A673 (cell line): ENCODE measurements around the gene RPTOR. TPM values are rescaled to one million over a fixed set of nuclear protein-coding genes. Genes with fewer than 3 reads are reported as not detected.
A peak's percentile ranks its signal among the peaks of the same experiment; 100 is the strongest.

ENCODE experiments used
- BruUV-seq: library from RNA; stranded (reverse); fragments of 400-500 nt; replicated peaks from 2 replicates; lab custom pipeline; 2021; lab: Mats Ljungman, UMichigan
- CTCF ChIA-PET: fragments of 300-600 bp; sonication (Branson Sonifier 250); formaldehyde crosslinking; loops from one replicate; lab custom pipeline; 2022; ENCODE audit warnings: antibody characterized with exemption; lab: Charles Lee
- POLR2A ChIA-PET: fragments of 300-600 bp; sonication (Branson Sonifier 250); formaldehyde crosslinking; loops from one replicate; lab custom pipeline; 2022; ENCODE audit warnings: antibody characterized with exemption; ENCODE audit not compliant: low non-redundant PET; lab: Charles Lee
- DNase-seq: peaks from one replicate; pipeline ENCODE4 v3.0.0-alpha.2; 2015; ENCODE audit warnings: low spot score
- H3K27ac ChIP-seq: fragments of 200-600 bp; sonication (generic); 2 replicates; pipeline ENCODE4 v1.5.1; 2016; ENCODE audit warnings: mixed run types, low read depth, mild to moderate bottlenecking, mixed read lengths, antibody characterized with exemption, low read length; ENCODE audit not compliant: poor library complexity, severe bottlenecking
- H3K27me3 ChIP-seq: fragments of 200-600 bp; sonication (generic); replicated peaks from 2 replicates; pipeline ENCODE4 v1.6.1; 2017; ENCODE audit warnings: mixed run types, low read depth, mild to moderate bottlenecking, mixed read lengths, antibody characterized with exemption, low read length; ENCODE audit not compliant: insufficient read depth, poor library complexity
- H3K36me3 ChIP-seq: fragments of 200-600 bp; sonication (generic); 2 replicates; pipeline ENCODE4 v1.6.1; 2016; ENCODE audit warnings: mixed run types, mild to moderate bottlenecking, mixed read lengths, antibody characterized with exemption, low read length; ENCODE audit not compliant: insufficient read depth, poor library complexity, severe bottlenecking
- H3K4me1 ChIP-seq: fragments of 200-600 bp; sonication (generic); 2 replicates; pipeline ENCODE4 v1.6.1; 2017; ENCODE audit warnings: mixed run types, mild to moderate bottlenecking, mixed read lengths, antibody characterized with exemption, low read length; ENCODE audit not compliant: insufficient read depth, poor library complexity, severe bottlenecking
- H3K4me3 ChIP-seq: fragments of 200-600 bp; sonication (generic); 2 replicates; pipeline ENCODE4 v1.5.1; 2016; ENCODE audit warnings: low read depth, mixed run types, mild to moderate bottlenecking, mixed read lengths, low read length; ENCODE audit not compliant: poor library complexity, severe bottlenecking
- H3K9me3 ChIP-seq: fragments of 200-600 bp; sonication (generic); 2 replicates; pipeline ENCODE4 v1.6.1; 2016; ENCODE audit warnings: mixed run types, low read depth, mild to moderate bottlenecking, mixed read lengths, antibody characterized with exemption, low read length; ENCODE audit not compliant: poor library complexity, severe bottlenecking
- CTCF ChIP-seq: fragments of 300-800, 200-600 bp; sonication (generic); conservative IDR thresholded peaks from 2 replicates; pipeline ENCODE4 v1.5.1; 2017; ENCODE audit warnings: low read depth, mild to moderate bottlenecking, antibody characterized with exemption, low read length, moderate library complexity, mixed read lengths
- EZH2 ChIP-seq: fragments of 200-600 bp; sonication (generic); IDR thresholded peaks from 2 replicates; pipeline ENCODE4 v1.6.1; 2017; ENCODE audit warnings: borderline replicate concordance, low read depth, mild to moderate bottlenecking, mixed read lengths, antibody characterized with exemption, low read length; ENCODE audit not compliant: poor library complexity, severe bottlenecking
- intact Hi-C: fragments of 100-400 bp; cut with micrococcal nuclease; formaldehyde crosslinking; loops from one replicate; pipeline ENCODE4 v1.10.0; 2022; ENCODE audit not compliant: unreplicated experiment
- total RNA-seq: library from RNA; stranded (reverse); gene quantifications from 2 replicates; pipeline ENCODE4 v1.2.3, GENCODE V29; 2021

The RPTOR gene
- total RNA-seq, 1 experiment from 2014 or later: 55.2 TPM

GRCh38 chr17:80790021-80790765, 245.6 kb downstream of the RPTOR start:
- Histone ChIP-seq H3K4me1 (peaks cover 42% of the 10 kb centered on the region), H3K36me3 (no peaks in the 10 kb centered on the region), H3K27ac (peak overlapping the region; percentile 63), H3K9me3 (no peaks in the 10 kb centered on the region), H3K27me3 (no peaks in the 10 kb centered on the region), H3K4me3 (no peak overlapping the region)
- TF ChIP-seq EZH2: no peak
- no peak for TF ChIP-seq CTCF
- intact Hi-C loops: no loop called here
- BruUV-seq: no TSS peak
- ChIA-PET POLR2A (no interaction called here), CTCF (no interaction called here)
- peak; percentile 37 for DNase-seq

- ChIA-PET POLR2A (no interaction called here), CTCF (no interaction called here)
- Histone ChIP-seq H3K4me3 (no peak overlapping the region), H3K27ac (peak overlapping the region; percentile 37), H3K9me3 (no peaks in the 10 kb centered on the region), H3K36me3 (no peaks in the 10 kb centered on the region), H3K27me3 (no peaks in the 10 kb centered on the region), H3K4me1 (peaks cover 42% of the 10 kb centered on the region)
- no TSS peak for BruUV-seq
- intact Hi-C loops: no loop called here
- DNase-seq: no peak
- TF ChIP-seq EZH2 (no peak), CTCF (no peak)
Observed at GRCh38 chr17:80790981-80791742, 246.5 kb downstream of the RPTOR start.

- H3K27me3 ChIP-seq: no peaks in the 10 kb centered on the region
- H3K9me3 ChIP-seq: no peaks in the 10 kb centered on the region
- ChIA-PET POLR2A (interaction anchor here (0.5 kb wide), 1 partner anchor 236 kb away, joined by 9 read pairs; no protein-coding TSS in a partner anchor), CTCF (no interaction called here)
- peaks cover 42% of the 10 kb centered on the region for H3K4me1 ChIP-seq
- peak; percentile 79 for DNase-seq
- peak overlapping the region; percentile 37 for H3K27ac ChIP-seq
- no TSS peak for BruUV-seq
- no peak for TF ChIP-seq CTCF
- no peak for TF ChIP-seq EZH2
- no peaks in the 10 kb centered on the region for H3K36me3 ChIP-seq
- intact Hi-C loops: no loop called here
- H3K4me3 ChIP-seq: no peak overlapping the region
Observed at GRCh38 chr17:80791758-80792284, 247.2 kb downstream of the RPTOR start.
